ENCODE data around the gene PIR.

PIR gene

DNA sequence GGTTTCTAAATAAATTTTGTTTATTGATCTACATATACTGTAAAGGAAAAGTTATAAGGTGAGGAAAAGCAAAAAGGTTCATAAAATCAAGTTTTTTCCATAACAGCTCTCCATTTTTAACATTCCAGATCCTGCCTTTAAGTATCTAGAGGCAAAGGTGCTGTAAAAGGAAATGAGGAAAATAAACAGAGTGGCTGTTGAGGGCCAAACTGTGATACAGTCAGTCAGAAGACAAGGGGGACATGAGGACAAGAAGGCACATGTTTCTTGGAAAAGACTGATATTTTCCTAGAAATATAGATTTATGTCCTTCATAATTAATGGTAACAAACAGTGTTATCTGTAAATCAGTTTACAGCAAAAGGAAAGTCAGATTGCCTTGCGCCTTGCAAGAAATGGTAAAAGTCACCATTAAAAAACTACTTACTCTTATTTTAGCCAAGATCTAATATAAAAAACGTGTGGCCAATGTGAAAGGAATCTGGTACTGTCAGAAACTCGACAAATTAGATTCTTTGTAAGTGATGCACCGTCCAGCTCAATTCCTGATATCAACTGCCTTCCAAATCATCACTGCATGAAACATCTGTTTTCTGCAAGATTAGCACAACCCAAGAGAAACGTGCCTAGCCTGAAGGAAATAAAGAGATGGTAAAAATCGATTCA, 75.0 kb downstream of the PIR start:
- no peak for DNase-seq (ENCODE audit: low spot score)

- no peak for DNase-seq (ENCODE audit: low spot score)
Observed at GRCh38 chrX:15416133-15416993, 76.8 kb downstream of the PIR start.

DNA sequence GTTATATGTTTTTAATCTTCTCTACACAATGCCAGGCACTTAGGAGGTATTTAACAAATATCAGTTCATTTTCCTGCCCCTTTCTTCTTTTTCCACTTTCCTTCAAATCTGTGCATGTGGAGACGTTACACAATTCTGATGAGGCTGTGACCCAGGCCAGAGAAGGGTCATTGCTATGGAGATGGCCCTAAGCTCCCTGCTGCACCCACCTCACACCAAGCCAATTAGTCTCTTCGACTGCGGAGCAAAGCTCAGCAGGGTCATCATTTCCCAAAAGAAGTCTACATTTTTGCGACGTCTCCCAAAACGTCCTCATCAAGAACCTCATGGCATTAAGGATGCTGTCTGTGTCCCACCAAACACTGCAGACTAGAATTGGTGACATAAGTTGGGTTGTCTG, 80.0 kb downstream of the PIR start:
- no peak for DNase-seq (ENCODE audit: low spot score)

GRCh38 chrX:15410947-15411346, 82.2 kb downstream of the PIR start:
- DNase-seq (ENCODE audit: low spot score) = no peak

DNA sequence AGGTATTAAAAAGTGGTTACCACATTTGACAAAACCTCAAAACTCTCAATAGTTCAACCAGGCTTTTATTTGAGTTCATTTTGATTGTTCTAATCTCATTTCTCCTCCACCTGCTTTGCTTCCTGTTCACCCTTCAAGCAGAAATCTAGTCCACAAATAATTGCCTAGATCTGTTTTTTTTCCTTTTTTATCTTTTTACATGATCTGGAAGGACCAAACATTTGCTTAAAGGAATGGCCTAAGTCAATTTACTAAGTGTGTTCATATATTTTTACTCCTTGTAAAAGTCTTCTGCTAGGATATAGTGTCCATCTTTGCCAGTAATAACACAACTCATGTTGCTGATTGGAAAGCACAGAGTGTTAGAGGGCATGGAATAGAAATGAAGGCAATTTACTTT, 82.7 kb downstream of the PIR start:
- DNase-seq (ENCODE audit: low spot score) = no peak

DNA sequence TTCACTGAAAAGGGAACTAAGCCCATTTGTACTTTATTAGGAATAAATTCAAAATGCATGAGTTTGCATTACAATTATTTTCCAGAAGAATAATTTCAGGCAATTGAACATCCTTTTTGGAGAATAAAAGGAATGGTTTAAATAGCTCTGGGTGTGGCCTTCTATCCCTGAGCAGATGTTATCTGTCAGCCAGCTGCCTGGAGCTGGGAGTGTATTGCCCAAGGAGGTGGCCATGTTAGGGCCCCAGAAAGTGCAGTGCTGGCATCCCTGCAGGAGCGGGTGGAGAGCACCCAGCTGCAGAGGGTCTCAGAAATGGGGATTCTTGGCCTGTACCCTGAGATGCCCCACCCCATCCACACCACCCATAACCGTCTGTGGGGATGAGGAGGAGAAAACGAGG, 87.3 kb downstream of the PIR start:
- no peak for DNase-seq (ENCODE audit: low spot score)

- no peak for DNase-seq (ENCODE audit: low spot score)
Observed at GRCh38 chrX:15404401-15405096, 88.6 kb downstream of the PIR start.

GRCh38 chrX:15401378-15401777, 91.8 kb downstream of the PIR start:
- DNase-seq (ENCODE audit: low spot score) = no peak

GRCh38 chrX:15399962-15400391, 93.2 kb downstream of the PIR start:
- no peak for DNase-seq (ENCODE audit: low spot score)

DNA sequence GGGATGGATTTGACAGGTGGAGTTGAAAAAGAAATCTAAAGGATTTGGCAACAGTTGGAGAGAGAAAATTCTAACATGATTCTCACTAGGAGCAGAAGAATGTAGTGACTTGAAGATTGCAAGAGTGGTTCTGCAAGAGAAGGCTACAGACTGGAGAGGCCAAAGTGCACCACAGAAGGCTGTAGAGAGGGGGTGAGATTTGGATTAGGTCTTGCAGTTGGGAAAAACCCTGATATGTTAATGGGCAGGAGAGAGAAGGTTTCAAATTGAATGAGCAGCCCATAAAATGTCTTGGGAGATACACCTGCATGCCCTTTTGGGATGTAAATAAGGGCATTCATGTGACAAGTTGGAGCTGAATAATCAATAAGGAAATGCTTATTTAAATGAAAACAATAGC, 94.3 kb downstream of the PIR start:
- no peak for DNase-seq (ENCODE audit: low spot score)

DNA sequence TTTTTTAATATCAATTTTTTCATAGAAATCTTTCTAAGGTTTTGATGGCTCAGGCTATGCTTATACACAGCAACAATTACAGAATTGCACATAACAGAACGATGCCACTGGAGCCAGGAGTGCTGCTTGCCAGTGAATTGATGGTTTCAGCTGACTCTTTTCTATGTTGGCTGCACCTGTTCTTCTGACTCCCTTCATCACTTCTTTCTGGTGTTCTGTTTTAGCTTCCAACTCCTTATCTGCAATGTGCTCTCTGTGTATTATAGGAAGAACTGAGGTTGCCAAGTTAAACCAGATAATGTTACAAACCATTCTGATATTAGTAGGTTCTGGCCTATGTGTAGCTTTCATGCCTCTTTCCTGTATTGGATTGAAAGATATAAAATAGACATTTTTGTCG, 97.3 kb downstream of the PIR start:
- no peak for DNase-seq (ENCODE audit: low spot score)

GRCh38 chrX:15391850-15392249, 101.3 kb downstream of the PIR start:
- DNase-seq (ENCODE audit: low spot score) = no peak

GRCh38 chrX:15384304-15384703, 108.8 kb downstream of the PIR start, which contains the start of gene VEGFD:
VEGFD (minus strand) TSS chrX:15384413; CDS start chrX:15383946, 467 bp downstream.
- DNase-seq (ENCODE audit: low spot score) = no peak

DNA sequence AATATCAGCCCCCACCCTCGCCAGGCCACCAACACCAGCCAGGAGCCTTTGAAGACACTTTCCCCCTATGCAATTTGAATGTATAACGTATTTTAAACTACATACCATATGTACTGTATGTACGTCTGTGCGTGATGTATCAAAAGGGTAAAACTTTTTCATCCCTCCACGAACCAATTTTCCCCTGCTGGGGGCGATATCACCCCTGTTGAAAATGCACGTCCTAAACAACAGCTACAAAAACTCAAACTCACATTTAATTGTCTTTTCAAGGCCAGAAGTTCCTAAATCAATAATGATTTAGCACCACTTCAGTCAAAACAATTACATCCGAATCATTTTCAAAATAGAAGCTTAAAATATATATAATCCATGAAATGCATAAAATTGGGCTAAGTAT, 110.3 kb downstream of the PIR start:
- no peak for DNase-seq (ENCODE audit: low spot score)

DNA sequence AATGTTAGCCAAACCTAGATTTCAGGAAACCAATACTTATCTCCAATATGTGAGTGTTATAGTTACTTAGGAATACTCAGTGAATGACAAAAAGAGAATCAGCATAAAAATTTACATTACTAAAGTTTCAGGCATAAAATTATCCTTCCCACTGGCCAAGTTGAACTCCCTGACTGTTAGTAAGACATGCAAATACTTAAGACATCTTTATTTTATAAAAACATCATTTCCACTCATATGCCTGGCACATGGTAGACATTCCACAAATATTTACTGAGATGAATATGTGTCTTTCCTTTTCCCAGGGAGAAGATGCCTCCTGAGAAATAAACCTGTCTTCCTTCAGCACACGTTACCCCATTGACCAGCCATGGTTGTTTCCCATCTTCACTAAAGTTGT, 116.2 kb downstream of the PIR start:
- DNase-seq (ENCODE audit: low spot score) = no peak

GRCh38 chrX:15373976-15374375, 119.2 kb downstream of the PIR start:
- DNase-seq (ENCODE audit: low spot score) = no peak

DNA sequence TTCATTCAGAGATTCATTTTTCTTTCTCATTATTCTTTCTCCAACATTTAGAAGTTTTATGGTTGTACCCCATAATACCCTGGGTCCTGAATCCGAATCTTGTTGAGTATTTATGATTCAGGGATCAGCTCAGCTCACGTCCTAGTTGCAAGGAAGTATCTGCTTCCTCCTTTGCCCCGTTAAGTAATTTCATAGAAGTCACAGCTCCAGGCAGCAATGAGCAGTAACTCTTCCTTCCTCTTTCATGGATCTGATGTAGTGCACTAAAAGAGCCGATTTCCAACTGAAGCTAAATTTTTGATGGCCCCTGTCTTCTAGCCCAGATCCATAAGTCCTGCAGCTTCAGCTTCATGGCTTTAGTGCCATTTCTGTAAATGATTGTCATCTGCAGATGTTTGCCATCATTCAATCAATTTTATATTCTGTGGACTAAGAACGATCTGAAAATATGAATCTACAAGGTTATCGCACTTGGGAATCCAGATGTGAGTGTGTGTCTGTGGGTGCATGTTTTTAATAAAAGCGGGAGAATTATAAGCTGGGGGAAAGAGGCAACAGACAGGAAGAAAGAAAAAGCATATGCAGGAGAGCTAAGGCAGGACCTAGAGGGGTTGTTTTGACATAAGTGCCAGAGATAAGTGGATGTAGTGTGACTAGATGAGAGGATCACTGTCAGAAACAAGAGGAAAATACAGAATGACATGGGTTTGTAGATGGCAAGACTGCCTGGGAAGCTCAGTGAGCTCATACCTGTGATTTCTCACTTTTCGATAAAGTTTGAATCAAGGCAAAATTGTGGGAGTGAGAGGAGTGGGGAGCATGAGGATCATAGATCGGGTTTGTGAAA, 126.4 kb downstream of the PIR start:
- no peak for DNase-seq (ENCODE audit: low spot score)

- DNase-seq (ENCODE audit: low spot score) = no peak
Observed at GRCh38 chrX:15359701-15360100, 133.4 kb downstream of the PIR start.

- DNase-seq (ENCODE audit: low spot score) = no peak
Observed at GRCh38 chrX:15358533-15358932, 134.6 kb downstream of the PIR start.

- DNase-seq (ENCODE audit: low spot score) = no peak
Observed at GRCh38 chrX:15356444-15356843, 136.7 kb downstream of the PIR start.

GRCh38 chrX:15350329-15350996, 142.7 kb downstream of the PIR start:
- no peak for DNase-seq (ENCODE audit: low spot score)
